Uterus (tissue), 4 donors: Measurements from ENCODE around the gene MTHFSD. TPM values are rescaled to one million over a fixed set of nuclear protein-coding genes. Genes with fewer than 3 reads are reported as not detected.

Experiments used
- DNase-seq, 2 donors: peaks; one replicate each; pipeline ENCODE4 v3.0.0-alpha.2; 2019 to 2020
- H3K27ac ChIP-seq, 2 donors: fragments of 200-600 bp; sonication (generic); 1 replicate in 1 of 2; 2 replicates in 1 of 2; pipeline ENCODE4 v1.5.1; 2016 to 2018
- H3K27me3 ChIP-seq, 2 donors: fragments of 200-600 bp; sonication (generic); one replicate each; pipeline ENCODE4 v1.5.1; 2018 to 2019; ENCODE audit warnings: control low read depth in 1 of 2
- H3K36me3 ChIP-seq, 2 donors: fragments of 200-600 bp; sonication (generic); one replicate each; pipeline ENCODE4 v1.5.1; 2019; ENCODE audit warnings: control low read depth in 1 of 2
- H3K4me1 ChIP-seq, 2 donors: fragments of 200-600 bp; sonication (generic); one replicate each; pipeline ENCODE4 v1.5.1; 2018 to 2019; ENCODE audit warnings: control low read depth in 1 of 2
- H3K4me3 ChIP-seq, 2 donors: fragments of 200-600 bp; sonication (generic); 1 replicate in 1 of 2; 2 replicates in 1 of 2; pipeline ENCODE4 v1.5.1; 2018 to 2019; ENCODE audit warnings: mild to moderate bottlenecking in 1 of 2
- H3K9me3 ChIP-seq, 2 donors: fragments of 200-600 bp; sonication (generic); one replicate each; pipeline ENCODE4 v1.5.1; 2019; ENCODE audit warnings: control low read depth in 1 of 2
- POLR2A ChIP-seq, 2 donors: fragments of 450-650 bp; IDR thresholded peaks; one replicate each; pipeline ENCODE4 v1.6.1; 2016; ENCODE audit warnings: antibody characterized with exemption in 2 of 2, mild to moderate bottlenecking in 1 of 2, moderate library complexity in 1 of 2
- intact Hi-C: fragments of 100-400 bp; cut with DNase I; formaldehyde crosslinking; loops from one replicate; pipeline ENCODE4 v1.15.1; 2023; ENCODE audit warnings: low total_unique reads
- total RNA-seq, 4 donors: library from RNA; depleted of rRNA in 3 of 4; stranded (reverse); fragments of >200 nt in 3 of 4; gene quantifications; one replicate each; pipeline versions ENCODE4 v1.1.0 to v1.2.4, GENCODE V29; 2014 to 2023
- TF ChIP-seq, protein P1 (sequence below), 4 experiments: fragments of 200-600 bp in 2 of 4; fragments of 450-650 bp in 2 of 4; sonication (generic) in 2 of 4; IDR thresholded peaks; one replicate each; pipeline ENCODE4 v1.5.1; 2016 to 2019; ENCODE audit warnings: antibody characterized with exemption in 4 of 4, mild to moderate bottlenecking in 2 of 4, moderate library complexity in 1 of 4
- donor health status: DM: yes; HTN: yes; CAD: no.

MTHFSD gene
- total RNA-seq, 4 donors from 2014 or later, result 2.9 to 26.0 (median 13.1) TPM

DNA sequence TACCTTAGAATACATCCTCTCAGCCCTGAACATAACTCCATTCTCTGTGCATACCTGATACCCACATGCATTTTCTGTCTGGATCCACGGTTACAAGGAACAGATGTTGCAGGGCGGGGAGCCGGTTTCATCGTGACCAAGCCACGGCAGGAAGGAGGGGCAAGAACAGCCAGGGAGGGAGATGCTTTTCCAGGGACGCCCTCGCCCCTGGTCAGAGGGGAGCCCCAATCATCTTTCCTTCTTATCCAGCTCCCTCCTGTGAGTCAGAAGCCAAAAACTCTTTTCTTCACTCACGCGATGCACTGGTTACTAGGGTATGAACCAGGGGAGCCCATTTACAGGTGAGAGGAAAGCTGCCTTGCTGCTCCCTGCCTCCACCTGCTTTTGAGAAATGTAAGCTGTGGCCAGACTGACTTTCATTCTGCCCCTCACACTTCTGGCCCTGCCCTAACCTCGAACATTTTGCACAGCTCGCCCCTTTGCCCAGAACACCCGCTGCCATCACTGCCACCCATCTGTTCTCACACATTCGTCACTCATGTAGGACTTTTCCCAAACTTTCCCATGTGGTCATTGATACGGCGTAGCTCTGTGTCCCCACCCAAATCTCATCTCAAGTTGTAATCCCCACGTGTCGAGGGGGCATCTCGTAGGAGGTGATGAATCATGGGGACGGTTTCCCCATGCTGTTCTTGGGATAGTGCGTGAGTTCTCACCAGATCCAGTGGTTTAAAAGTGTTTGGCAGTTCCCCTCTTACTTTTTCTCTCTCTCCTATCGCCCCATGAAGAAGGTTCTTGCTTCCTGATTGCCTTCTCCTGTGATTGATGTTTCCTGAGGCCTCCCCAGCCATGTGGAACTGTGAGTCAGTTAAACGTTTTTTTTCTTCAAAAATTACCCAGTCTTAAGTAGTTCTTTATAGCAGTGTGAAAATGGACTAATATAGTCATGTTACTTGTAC, 43.9 kb upstream of the MTHFSD start:
- Histone ChIP-seq H3K4me1 (no peaks in the 10 kb centered on the region), H3K4me3 (no peak overlapping the region), H3K27me3 (peaks cover 0 to 3% of the 10 kb centered on the region in 2 donors), H3K36me3 (no peaks in the 10 kb centered on the region), H3K27ac (no peak overlapping the region), H3K9me3 (no peaks in the 10 kb centered on the region)
- DNase-seq, result no peak
- no peak for TF ChIP-seq POLR2A (IDR thresholded peaks at IDR 0.05)
- TF ChIP-seq, protein P1, sequence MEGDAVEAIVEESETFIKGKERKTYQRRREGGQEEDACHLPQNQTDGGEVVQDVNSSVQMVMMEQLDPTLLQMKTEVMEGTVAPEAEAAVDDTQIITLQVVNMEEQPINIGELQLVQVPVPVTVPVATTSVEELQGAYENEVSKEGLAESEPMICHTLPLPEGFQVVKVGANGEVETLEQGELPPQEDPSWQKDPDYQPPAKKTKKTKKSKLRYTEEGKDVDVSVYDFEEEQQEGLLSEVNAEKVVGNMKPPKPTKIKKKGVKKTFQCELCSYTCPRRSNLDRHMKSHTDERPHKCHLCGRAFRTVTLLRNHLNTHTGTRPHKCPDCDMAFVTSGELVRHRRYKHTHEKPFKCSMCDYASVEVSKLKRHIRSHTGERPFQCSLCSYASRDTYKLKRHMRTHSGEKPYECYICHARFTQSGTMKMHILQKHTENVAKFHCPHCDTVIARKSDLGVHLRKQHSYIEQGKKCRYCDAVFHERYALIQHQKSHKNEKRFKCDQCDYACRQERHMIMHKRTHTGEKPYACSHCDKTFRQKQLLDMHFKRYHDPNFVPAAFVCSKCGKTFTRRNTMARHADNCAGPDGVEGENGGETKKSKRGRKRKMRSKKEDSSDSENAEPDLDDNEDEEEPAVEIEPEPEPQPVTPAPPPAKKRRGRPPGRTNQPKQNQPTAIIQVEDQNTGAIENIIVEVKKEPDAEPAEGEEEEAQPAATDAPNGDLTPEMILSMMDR (IDR thresholded peaks at IDR 0.05), result no peak
- intact Hi-C loops, result no loop called here

DNA sequence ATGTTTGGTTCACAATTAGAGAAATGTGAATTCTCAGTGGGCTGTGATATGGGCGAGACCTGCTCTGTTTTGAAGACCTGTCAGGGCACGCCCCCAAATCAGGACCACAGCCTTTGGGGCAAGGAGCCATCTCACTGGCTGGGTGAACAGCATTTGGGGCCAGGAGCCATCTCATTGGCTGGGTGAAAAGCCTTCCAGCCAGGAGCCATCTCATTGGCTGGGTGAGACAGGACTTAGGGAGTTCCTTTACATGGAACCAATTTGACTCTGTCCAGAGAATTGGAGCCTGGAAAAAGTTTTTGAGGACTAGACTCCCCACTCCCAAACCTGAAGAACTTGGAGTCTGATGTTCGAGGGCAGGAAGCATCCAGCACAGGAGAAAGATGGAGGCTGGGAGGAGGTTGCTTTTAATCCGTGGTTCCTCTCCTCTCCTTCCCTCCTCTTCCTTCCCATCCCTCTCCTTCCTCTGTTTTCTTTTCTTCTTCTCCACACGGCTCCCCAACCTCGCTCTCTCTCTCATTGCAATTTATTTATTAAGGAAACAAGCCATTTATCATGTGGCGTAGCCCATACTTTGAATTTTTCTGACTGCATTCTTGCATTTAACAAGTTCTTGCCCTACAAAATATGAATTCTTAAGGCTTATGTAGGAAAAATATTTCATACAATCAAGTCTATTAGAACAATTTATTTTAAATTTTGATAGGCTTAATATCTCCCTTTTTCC, 43.0 kb upstream of the MTHFSD start:
- Histone ChIP-seq H3K9me3 (no peaks in the 10 kb centered on the region), H3K4me3 (no peak overlapping the region), H3K27ac (no peak overlapping the region), H3K27me3 (peaks cover 0 to 10% of the 10 kb centered on the region in 2 donors), H3K36me3 (no peaks in the 10 kb centered on the region), H3K4me1 (no peaks in the 10 kb centered on the region)
- DNase-seq, result no peak
- intact Hi-C loops, result no loop called here
- TF ChIP-seq POLR2A (IDR thresholded peaks at IDR 0.05), result no peak
- TF ChIP-seq, protein P1 (IDR thresholded peaks at IDR 0.05), result no peak

DNA sequence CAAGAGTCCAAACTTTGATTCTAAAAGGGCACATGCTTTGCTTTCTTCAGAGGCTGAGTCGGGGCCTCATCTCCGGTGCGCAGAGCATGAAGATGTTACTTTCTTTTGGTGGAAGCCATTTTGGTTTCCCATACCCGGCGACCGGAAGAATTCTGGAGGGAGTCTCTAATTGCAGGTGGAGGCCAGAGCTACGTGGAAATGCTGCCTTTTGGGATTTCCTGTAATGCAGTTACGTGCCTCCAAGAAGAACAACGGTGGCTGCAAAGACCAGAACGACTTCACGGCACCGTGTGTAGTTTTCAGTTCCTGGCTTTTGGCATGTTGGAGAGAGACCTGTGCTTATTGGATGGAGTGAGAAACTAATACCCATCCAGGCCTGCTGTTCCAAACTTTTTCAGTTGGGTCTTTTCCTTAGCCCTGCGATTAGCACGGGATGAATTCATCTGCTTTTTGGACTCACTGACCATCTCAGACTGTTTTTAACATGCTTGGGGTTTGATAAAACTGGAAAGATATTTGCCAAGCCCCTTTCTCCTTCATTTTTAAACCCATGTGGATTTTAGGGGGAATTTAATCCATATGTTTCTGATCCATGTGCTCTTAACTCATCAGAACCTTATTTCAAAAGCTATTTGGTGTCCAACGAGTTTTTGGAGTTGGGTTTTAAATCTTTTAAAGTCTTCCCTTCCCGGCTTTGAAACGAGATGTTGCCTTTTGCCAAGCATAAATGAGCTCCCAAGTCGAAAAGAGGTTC, 42.3 kb upstream of the MTHFSD start:
- H3K4me3 ChIP-seq, result no peak overlapping the region
- H3K27ac ChIP-seq, result no peak overlapping the region

DNA sequence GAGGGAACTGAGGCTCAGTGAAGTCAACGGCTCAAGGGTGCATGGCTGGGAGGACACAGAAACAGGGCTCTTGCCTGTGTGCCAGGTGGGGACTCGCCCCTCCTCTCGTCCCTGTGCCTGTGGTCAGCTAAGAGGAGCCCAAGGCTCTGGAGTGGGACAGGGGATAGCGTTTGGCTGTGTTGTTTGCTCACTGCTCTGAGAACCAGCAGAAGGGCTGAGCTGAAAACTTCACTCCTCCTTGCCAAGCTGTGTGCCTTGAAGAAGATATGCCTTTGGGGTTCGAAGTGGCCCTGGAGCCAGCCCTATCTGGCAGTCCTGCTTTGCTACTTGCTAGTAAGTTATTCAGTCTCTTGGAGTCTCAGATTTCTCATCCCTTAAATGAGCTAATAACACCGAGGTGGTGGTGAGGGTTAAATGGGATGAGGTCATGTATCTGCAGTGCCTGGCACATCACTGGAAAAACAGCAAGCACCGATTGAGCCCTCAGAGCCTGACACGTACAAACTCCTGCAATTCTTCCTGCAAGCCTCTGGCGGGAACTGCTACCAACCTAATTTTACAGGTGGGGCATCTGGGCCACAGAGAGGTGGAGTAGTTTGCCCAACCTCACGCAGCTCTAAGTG, 41.1 kb upstream of the MTHFSD start:
- Histone ChIP-seq H3K27me3 (peaks cover 0 to 22% of the 10 kb centered on the region in 2 donors), H3K4me1 (no peaks in the 10 kb centered on the region), H3K36me3 (no peaks in the 10 kb centered on the region), H3K27ac (no peak overlapping the region), H3K9me3 (no peaks in the 10 kb centered on the region), H3K4me3 (no peak overlapping the region)
- no peak for DNase-seq
- intact Hi-C loops, result no loop called here
- TF ChIP-seq POLR2A (IDR thresholded peaks at IDR 0.05), result no peak
- TF ChIP-seq, protein P1 (IDR thresholded peaks at IDR 0.05), result no peak

More for the DNA sequence above, 42.3 kb upstream of the MTHFSD start:
- Histone ChIP-seq H3K27me3 (peaks cover 0 to 18% of the 10 kb centered on the region in 2 donors), H3K4me1 (no peaks in the 10 kb centered on the region), H3K36me3 (no peaks in the 10 kb centered on the region), H3K9me3 (no peaks in the 10 kb centered on the region)
- no peak for DNase-seq
- TF ChIP-seq, protein P1 (IDR thresholded peaks at IDR 0.05), result no peak
- no peak for TF ChIP-seq POLR2A (IDR thresholded peaks at IDR 0.05)
- intact Hi-C loops, result no loop called here
